NCI-H446 treated with DMSO at 0.1 percent for 48 hours (cell line): ENCODE measurements around the gene YWHAH.

Experiments used
- DNase-seq: peaks from one replicate; lab custom pipeline; 2025; lab: John Stamatoyannopoulos, UW

YWHAH gene

GRCh38 chr22:31943978-31944699 is at the start of gene YWHAH:
Gene YWHAH, plus strand, starts transcription at chr22:31944535. Its CDS starts 199 bp downstream, at chr22:31944734.
- DNase-seq = peak; percentile 81

- no peak for DNase-seq
These were observed 48.8 kb upstream of the YWHAH start for GRCh38 chr22:31895411-31896123.

GRCh38 chr22:31896472-31896871 is 47.9 kb upstream of the YWHAH start:
- no peak for DNase-seq

GRCh38 chr22:31897842-31898805 is 46.2 kb upstream of the YWHAH start:
- DNase-seq = no peak

- no peak for DNase-seq
These were observed 45.4 kb upstream of the YWHAH start for GRCh38 chr22:31898926-31899325.

GRCh38 chr22:31899669-31900068 is 44.7 kb upstream of the YWHAH start:
- DNase-seq = no peak

GRCh38 chr22:31901388-31902137 is 42.8 kb upstream of the YWHAH start:
- no peak for DNase-seq

GRCh38 chr22:31904651-31905050 is 39.7 kb upstream of the YWHAH start:
- no peak for DNase-seq

- no peak for DNase-seq
These were observed 39.0 kb upstream of the YWHAH start for GRCh38 chr22:31905356-31905755.

- DNase-seq = no peak
These were observed 38.2 kb upstream of the YWHAH start for GRCh38 chr22:31906086-31906485.

GRCh38 chr22:31906569-31906968 is 37.8 kb upstream of the YWHAH start:
- DNase-seq = no peak

- DNase-seq = no peak
These were observed 34.4 kb upstream of the YWHAH start for GRCh38 chr22:31909977-31910376.

- DNase-seq = no peak
These were observed 32.5 kb upstream of the YWHAH start for GRCh38 chr22:31911565-31912406.

GRCh38 chr22:31912407-31912743 is 32.0 kb upstream of the YWHAH start:
- no peak for DNase-seq

GRCh38 chr22:31915586-31915985 is 28.7 kb upstream of the YWHAH start:
- no peak for DNase-seq

- no peak for DNase-seq
These were observed 27.0 kb upstream of the YWHAH start for GRCh38 chr22:31917227-31917921.

GRCh38 chr22:31919730-31920129 is 24.6 kb upstream of the YWHAH start:
- DNase-seq = no peak

- no peak for DNase-seq
These were observed 24.0 kb upstream of the YWHAH start for GRCh38 chr22:31920306-31920705.

- DNase-seq = no peak
These were observed 23.2 kb upstream of the YWHAH start for GRCh38 chr22:31921106-31921505.

GRCh38 chr22:31922534-31922933 is 21.8 kb upstream of the YWHAH start:
- DNase-seq = no peak
